Prostate gland (tissue), 2 donors: ENCODE results near the gene TUSC2. TPM values are rescaled to one million over a fixed set of nuclear protein-coding genes. Genes with fewer than 3 reads are reported as not detected.
A peak's percentile ranks its signal among the peaks of the same experiment; 100 is the strongest.

Experiments
- DNase-seq: peaks from one replicate; pipeline ENCODE4 v3.0.0-alpha.2; 2019; ENCODE audit warnings: low spot score
- H3K27ac ChIP-seq, 2 donors: fragments of 200-600 bp; sonication (generic); 2 replicates each; pipeline ENCODE4 v1.5.1; 2017 to 2019
- H3K27me3 ChIP-seq: fragments of 200-600 bp; sonication (generic); replicated peaks from 2 replicates; pipeline ENCODE4 v1.5.1; 2019; ENCODE audit not compliant: insufficient read depth
- H3K36me3 ChIP-seq, 2 donors: fragments of 200-600 bp; sonication (generic); 1 replicate in 1 of 2; 2 replicates in 1 of 2; pipeline versions ENCODE4 v1.5.1 to v1.8.1; 2017 to 2019
- H3K4me1 ChIP-seq: fragments of 200-600 bp; sonication (generic); replicated peaks from 2 replicates; pipeline ENCODE4 v1.5.1; 2019
- H3K4me3 ChIP-seq, 2 donors: fragments of 200-600 bp; sonication (generic); 2 replicates each; pipeline ENCODE4 v1.5.1; 2017 to 2019
- H3K9me3 ChIP-seq: fragments of 200-600 bp; sonication (generic); 2 replicates; pipeline ENCODE4 v1.5.1; 2017
- CTCF ChIP-seq, 4 experiments: fragments of 200-600 bp in 2 of 4; fragments of 450-650 bp in 2 of 4; sonication (generic) in 2 of 4; IDR thresholded peaks; 1 replicate in 3 of 4; 2 replicates in 1 of 4; pipeline ENCODE4 v1.5.1; 2016 to 2019; ENCODE audit warnings: antibody characterized with exemption in 4 of 4, mild to moderate bottlenecking in 2 of 4, moderate library complexity in 2 of 4
- POLR2A ChIP-seq: fragments of 450-650 bp; IDR thresholded peaks from one replicate; pipeline ENCODE4 v1.6.1; 2016; ENCODE audit warnings: antibody characterized with exemption, mild to moderate bottlenecking
- POLR2AphosphoS5 ChIP-seq: sonication (generic); formaldehyde crosslinking; IDR thresholded peaks from one replicate; pipeline ENCODE4 v1.6.1; 2017; ENCODE audit warnings: antibody characterized with exemption
- WGBS: methylation state at CpG from one replicate; pipeline ENCODE4 v1.1.5; 2018; 5-methylcytosine and 5-hydroxymethylcytosine counted together
- intact Hi-C: fragments of 100-400 bp; cut with DNase I; formaldehyde crosslinking; loops from one replicate; pipeline ENCODE4 v1.14.2; 2022
- total RNA-seq, 2 donors: library from RNA; depleted of rRNA; stranded (reverse); fragments of >200 nt; gene quantifications; one replicate each; pipeline ENCODE4 v1.1.0, GENCODE V29; 2016

TUSC2 gene
- total RNA-seq, 2 donors from 2014 or later, result 31.9 to 121 TPM

- intact Hi-C loops, result loop anchor here (5.0 kb wide), 1 partner anchor 84 kb away; the partner anchor contains the start of gene GNAI2
These were observed 7.1 kb downstream of the TUSC2 start for GRCh38 chr3:50320853-50321335.

GRCh38 chr3:50319894-50320625 is 8.0 kb downstream of the TUSC2 start:
- DNase-seq, result no peak
- 68% methylated on average over 29 of the region's 29 CpGs for WGBS
- Histone ChIP-seq H3K27ac (peak overlapping the region; percentile 88 to 95), H3K36me3 (no peaks in the 10 kb centered on the region), H3K4me3 (peak overlapping the region; percentile 48 to 68), H3K9me3 (no peaks in the 10 kb centered on the region), H3K4me1 (peaks cover 27% of the 10 kb centered on the region), H3K27me3 (no peaks in the 10 kb centered on the region)
- TF ChIP-seq POLR2A (no peak), CTCF (IDR thresholded peaks at IDR 0.05) (no peak), POLR2AphosphoS5 (no peak)
- intact Hi-C loops, result loop anchor here (5.0 kb wide), 1 partner anchor 83 kb away; the partner anchor contains the start of gene GNAI2

More at GRCh38 chr3:50320853-50321335, 7.1 kb downstream of the TUSC2 start:
- Histone ChIP-seq H3K4me3 (peak overlapping the region; percentile 48 to 68), H3K27me3 (no peaks in the 10 kb centered on the region), H3K4me1 (peaks cover 27% of the 10 kb centered on the region), H3K9me3 (no peaks in the 10 kb centered on the region), H3K27ac (peak overlapping the region; percentile 88 to 95), H3K36me3 (no peaks in the 10 kb centered on the region)
- peak; percentile 82 for DNase-seq
- TF ChIP-seq POLR2A, result peak; percentile 86
- peak in 1 of 4 experiments; percentile 22 for TF ChIP-seq CTCF (IDR thresholded peaks at IDR 0.05)
- TF ChIP-seq POLR2AphosphoS5, result no peak
- WGBS, result under 1% methylated on average over 15 of the region's 45 CpGs

- Histone ChIP-seq H3K4me1 (peaks cover 27% of the 10 kb centered on the region), H3K9me3 (no peaks in the 10 kb centered on the region), H3K27ac (peak overlapping the region in 1 of 2 donors; percentile 90), H3K27me3 (no peaks in the 10 kb centered on the region), H3K36me3 (no peaks in the 10 kb centered on the region), H3K4me3 (no peak overlapping the region)
- no peak for TF ChIP-seq CTCF (IDR thresholded peaks at IDR 0.05)
- intact Hi-C loops, result no loop called here
- WGBS, result 89% methylated on average over 16 of the region's 16 CpGs
- DNase-seq, result no peak
These were observed 8.7 kb downstream of the TUSC2 start for GRCh38 chr3:50319181-50319893.

GRCh38 chr3:50318615-50319014 is 9.4 kb downstream of the TUSC2 start:
- DNase-seq, result no peak
- Histone ChIP-seq H3K27me3 (no peaks in the 10 kb centered on the region), H3K4me3 (no peak overlapping the region), H3K36me3 (no peaks in the 10 kb centered on the region), H3K9me3 (no peaks in the 10 kb centered on the region), H3K27ac (peak overlapping the region in 1 of 2 donors; percentile 90), H3K4me1 (peaks cover 27% of the 10 kb centered on the region)
- TF ChIP-seq POLR2A (no peak), CTCF (IDR thresholded peaks at IDR 0.05) (no peak), POLR2AphosphoS5 (no peak)
- intact Hi-C loops, result no loop called here
- 83% methylated on average over 9 of the region's 10 CpGs for WGBS
